GM04504 (cell line): Measurements from ENCODE around the gene PNO1.

Experiments
- DNase-seq: peaks from one replicate; pipeline ENCODE4 v3.0.0-alpha.2; 2012; ENCODE audit warnings: low read depth

The PNO1 gene

DNA sequence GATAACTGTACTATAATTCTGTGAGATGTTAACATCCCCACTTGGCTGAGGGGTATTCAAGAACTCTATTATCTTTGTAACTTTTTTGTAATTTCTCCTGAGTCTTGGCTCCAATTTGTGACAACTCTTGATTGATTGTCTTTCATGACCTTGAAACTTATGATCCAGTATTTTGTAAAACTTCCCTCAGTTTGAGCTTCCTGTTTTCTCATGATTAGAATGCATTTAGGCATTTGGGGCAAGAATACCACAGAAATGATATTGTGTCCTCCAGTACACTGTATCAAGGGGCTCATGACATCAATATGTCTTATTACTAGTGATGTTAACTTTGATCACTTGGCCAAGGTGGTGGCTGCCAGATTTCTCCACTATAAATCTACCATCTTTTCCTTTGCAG, 37.4 kb downstream of the PNO1 start:
- no peak for DNase-seq

DNA sequence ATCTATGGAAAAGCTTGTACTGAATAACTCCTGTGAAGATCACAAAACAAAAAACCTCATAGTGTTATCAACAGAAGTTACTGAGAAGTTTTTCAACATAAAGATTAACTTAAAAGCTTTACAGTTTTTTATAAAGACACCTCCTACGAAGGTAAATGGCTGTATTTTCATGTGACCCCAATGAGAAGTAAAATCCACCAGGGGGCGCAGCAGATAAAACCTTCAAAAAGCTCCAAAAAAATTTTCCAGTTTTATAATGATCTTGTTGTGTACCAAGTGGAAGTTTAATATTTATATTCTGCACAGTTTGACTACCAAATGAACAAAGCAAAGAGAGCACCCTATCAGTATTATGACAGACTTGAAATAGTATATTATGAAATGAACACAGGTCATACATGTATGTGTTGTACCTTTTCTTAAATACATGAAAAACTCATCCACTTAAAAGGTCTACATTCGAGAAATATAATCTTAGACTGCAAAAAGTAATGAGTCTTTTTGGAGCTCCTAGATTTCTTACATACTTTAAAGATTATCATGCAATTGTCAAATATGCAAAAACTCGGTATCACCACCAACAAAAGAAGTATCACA, 38.5 kb downstream of the PNO1 start:
- no peak for DNase-seq

DNA sequence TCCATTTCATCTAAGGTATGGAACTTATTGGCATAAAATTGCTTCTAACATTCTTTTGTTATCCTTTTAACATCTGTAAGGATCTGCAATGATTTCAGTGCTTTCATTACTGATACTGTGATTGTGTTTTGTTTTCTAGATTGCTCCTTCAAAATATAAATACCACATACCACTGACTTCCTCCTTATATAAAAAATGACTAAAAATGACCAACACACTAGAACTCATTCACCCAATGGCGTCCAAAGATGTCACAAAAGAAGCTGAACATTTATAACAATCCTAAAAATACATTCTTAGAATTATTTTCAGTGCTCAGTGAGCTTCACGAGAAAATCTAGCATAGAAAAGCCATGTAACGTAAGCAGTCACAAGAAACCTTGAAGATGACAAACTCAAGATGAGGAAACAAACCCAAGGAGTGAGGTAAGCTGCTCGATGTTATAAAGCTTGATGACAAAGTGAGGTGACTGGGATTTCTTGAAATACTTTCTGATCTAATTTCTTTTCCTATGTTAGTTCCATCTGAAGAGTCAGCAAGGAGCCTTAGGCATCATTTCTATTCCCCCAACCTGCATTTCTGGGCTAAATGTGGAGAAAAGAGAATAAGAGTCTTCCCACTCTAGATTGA, 42.6 kb downstream of the PNO1 start:
- no peak for DNase-seq

DNA sequence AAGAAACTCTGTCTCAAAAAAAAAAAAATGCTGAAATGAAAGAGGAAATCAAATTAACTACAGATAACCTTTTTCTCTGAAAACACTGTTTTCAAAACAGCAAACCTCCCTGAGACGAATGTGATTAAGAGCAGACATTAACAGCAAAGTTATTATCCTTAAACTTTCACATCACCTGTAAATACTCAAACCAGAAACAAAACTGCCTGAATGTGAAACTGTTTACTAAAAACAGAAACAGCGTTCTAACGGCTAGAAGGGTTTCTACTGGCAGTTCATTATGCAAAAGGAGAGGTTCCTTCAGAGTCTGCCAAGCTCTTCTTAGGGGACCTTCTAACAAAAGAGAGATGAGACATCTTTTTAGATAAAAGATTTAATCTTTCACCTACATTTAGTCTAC, 45.9 kb downstream of the PNO1 start:
- DNase-seq, result no peak

DNA sequence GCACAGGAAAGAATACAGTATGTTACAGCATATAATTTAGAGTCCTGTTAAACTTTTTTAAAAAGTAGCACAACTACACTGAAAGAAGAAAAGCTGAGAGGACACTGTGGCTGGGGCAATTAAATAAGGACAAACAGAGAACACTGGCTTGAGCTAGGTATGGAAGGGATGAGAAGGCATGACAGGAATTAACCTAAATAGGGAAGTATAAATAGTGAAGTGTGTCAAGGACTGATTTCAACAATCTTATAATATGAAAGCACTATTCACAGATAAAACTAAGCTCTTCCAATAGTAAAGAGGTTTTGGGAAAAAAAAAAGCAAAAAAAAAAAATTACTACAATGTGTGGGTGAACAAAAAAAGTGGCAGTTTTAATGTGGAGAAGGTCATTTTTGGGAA, 49.1 kb downstream of the PNO1 start:
- no peak for DNase-seq

DNA sequence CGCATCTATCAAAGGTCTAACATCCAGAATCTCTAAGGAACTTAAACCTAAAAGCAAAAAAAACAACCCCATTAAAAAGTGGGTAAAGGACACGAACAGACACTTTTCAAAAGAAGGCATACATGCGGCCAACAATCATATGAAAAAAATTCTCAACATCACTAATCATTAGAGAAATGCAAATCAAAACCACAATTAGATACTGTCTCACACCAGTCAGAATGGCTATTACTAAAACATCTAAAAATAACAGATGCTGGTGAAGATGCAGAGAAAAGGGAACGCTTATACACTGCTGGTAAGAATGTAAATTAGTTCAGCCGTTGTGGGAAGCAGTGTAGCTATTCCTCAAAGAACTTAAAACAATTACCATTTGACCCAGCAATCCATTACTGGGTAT, 56.7 kb downstream of the PNO1 start:
- no peak for DNase-seq

DNA sequence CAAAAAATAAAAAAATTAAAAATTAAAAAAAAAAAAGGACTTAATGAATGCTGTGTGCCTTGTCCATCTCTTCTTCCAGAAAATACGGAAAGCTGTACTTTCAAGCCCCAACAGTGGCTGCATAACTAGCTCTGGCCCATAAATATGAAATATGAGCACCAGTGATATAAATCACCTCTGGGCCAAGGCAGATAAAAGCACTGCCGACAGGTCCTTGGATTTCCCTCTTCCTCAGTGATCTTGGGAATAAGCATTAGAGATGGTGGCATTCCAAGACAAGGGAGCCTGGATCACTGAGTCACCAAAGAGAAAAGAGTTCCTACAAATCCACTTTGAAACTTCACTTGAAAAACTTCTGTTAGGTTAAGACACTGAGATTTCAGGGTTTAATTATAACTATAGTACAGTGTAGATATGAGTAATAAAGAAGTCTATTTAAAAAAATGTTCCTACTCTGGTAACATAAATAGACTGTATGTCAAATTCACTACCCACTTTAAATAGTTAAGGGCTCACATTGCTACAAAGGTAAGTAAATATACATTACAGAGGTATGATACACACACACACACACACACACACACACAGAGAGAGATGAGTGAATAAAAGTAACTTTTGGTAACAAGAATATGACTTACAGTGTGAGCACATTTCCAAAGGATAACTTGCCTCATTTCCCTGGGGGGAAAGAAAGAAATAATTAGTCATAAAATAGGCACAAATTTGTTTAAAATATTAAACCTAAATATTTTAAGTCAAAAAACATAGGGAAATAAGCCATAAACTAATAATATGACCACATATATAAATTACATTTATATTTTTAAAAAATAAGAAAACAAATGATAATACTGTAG, 59.0 kb downstream of the PNO1 start:
- peak; percentile 21 for DNase-seq

DNA sequence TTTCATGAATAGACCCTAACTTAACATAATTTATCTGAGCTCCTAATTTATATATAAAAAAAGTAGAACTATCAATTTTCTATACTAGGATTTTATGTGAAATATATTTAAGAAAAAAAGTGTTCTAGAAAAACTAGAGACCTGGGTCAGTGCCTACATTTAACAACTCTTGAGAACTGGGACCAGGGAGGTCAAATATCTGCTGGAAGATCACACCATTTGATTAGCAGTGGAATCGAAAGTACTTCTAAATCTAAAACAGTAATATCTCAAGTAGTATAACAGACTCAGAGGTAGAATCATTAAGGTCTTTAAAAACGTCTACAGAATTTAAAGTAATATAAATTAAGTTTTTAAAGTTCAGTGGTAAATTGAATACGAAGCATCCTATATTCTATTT, 60.0 kb downstream of the PNO1 start:
- no peak for DNase-seq

DNA sequence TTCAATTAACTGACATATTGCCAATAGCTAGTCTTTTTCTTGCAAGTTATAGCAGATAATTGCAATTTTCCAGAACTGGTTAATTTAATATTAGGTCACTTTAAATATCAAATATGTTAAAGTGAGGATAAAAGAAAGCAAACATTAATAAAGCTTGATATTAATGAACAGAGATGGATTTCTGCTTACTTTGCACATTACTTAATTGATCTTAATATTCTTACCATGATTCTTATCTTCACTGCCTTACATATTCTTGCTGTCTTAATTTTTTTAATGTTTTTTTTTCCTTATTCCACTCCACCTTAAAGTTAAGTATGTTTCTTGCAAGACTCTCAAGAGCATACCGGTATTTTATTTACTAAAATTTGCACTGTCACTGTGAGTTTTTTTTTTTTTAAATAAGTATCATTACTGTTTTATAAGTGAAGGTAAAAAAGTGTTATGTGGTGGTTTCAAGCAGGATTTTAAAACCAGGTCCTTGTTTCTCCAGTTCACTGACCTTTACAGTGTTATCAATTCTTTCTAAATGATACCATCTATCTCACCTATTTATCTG, 60.7 kb downstream of the PNO1 start:
- DNase-seq, result no peak

DNA sequence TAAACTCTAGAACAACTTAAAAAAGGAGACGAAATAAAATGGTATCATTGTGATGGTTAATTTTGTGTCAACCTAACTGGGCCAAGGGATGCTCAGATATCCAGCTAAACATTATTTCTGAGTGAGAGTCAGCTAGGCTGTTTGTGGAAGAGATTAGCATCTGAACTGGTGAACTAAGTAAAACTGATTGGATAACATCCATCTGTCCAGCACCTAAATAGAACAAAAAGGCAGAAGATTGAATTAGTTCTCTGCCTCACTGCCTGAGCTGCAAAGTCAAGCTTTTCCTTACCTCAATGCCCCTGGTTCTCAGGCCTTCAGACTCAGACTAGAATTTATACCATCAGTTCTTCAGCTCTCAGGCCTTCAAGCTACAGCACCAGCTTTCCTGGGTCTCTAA, 64.6 kb downstream of the PNO1 start:
- no peak for DNase-seq

DNA sequence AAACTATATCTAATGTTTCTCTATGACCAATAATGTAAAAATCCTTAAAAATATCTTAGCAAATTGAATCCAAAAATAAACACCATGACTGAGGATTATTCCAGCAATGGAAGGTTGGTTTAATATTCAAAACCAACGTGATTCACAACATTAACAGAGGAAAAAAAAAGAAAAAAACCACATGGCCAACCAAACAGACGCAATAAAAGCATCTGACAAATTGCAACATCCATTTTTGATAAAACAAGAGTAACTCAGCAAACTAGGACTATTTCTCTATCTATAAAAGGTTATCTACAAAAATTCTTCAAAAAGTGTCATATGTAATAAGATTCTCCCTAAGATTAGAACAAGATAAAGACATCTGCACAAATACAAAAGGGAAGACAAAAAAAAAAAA, 65.7 kb downstream of the PNO1 start:
- DNase-seq, result no peak

DNA sequence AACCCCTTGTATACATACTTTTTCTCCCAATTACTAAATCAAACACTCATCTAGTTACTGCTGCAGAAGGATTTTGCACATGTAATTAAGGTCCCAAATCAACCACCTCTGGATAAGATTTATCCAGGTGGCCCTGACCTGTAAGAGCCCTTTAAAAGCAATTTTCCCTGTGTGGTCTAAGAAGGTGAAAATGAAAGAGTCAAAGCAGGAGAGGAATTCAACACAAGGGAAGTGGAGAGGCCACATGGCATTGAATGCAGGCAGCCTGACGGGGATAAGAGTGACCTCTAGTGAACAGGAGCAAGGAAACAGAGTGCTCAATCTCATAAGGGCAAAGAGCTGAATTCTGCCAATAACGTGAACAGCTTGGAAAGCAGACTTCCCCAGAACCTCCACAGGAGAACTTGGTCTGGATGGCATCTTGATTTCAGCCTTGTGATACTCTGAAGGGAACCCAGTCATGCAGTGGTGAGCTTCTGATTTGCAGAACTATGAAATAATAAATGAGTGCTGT, 67.5 kb downstream of the PNO1 start:
- DNase-seq, result no peak
